ENCODE data around the gene COL5A2.

Gene COL5A2

GRCh38 chr2:189092936-189093335, 86.6 kb downstream of the COL5A2 start:
- no peak for DNase-seq

DNA sequence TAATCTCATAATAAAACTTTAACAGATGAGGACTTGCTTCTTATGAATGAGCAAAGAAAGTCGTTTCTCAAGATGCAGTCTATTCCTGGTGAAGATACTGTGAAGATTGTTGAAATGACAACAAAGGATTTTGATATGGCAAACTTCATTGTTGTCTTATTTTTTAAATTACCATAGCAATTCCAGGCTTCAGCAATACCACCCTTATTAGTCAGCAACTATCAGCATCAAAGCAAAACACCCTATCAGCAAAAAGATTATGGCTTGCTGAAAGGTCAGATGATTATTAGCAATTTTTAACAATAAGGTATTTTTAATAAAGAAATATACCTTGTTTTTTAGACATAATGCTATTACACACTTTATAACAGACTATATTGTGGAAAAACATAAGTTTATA, 88.3 kb downstream of the COL5A2 start:
- no peak for DNase-seq

DNA sequence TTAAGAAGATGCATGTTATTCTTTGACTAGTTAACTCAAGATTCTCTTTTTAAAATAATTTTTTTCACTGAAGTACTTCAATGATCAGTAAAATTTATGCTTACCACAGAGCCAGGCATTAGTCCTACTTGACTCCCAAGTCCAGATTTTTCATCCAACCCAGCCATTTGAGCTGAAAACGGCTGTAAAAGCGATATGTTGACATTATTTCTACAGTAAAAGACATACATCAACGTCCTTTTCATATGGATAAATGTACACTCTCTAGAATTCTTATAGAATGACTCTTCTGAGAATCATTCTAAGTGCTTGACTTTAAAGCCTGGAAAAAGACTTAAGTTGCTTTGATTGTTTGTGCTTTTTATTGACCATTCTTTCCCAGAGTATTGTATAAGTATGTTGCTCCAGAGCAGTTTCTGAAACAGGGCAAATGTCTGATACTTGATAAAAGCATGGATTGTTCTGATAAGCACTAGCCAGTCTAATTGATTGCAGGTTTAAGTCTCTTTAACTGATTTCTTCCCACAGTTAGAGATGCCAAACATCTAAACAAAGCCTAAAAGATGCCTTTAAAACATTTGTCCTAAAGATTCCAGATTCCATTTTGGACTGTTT, 90.9 kb downstream of the COL5A2 start:
- no peak for DNase-seq

GRCh38 chr2:189086710-189087109, 92.9 kb downstream of the COL5A2 start:
- DNase-seq: no peak

DNA sequence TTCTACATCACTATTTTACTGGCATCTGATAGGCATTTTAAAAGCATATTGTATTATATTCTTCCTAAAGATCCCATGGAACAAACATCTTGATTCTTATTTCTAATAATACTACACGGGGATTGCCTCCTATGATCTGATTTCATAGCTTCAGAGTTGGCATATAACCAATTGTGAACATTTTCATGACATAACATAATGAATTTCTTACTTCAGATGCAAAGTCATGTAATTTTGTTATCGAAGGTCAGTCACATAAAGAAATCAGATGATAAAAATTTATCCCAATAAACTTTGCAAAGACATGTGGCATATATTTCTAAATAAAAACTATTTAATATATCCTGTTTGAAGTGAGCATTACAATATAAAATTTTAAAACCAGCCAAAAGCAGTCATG, 93.3 kb downstream of the COL5A2 start:
- DNase-seq: no peak

- no peak for DNase-seq
These were observed 96.0 kb downstream of the COL5A2 start for GRCh38 chr2:189083606-189084005.

GRCh38 chr2:189083106-189083505, 96.5 kb downstream of the COL5A2 start:
- DNase-seq: no peak

DNA sequence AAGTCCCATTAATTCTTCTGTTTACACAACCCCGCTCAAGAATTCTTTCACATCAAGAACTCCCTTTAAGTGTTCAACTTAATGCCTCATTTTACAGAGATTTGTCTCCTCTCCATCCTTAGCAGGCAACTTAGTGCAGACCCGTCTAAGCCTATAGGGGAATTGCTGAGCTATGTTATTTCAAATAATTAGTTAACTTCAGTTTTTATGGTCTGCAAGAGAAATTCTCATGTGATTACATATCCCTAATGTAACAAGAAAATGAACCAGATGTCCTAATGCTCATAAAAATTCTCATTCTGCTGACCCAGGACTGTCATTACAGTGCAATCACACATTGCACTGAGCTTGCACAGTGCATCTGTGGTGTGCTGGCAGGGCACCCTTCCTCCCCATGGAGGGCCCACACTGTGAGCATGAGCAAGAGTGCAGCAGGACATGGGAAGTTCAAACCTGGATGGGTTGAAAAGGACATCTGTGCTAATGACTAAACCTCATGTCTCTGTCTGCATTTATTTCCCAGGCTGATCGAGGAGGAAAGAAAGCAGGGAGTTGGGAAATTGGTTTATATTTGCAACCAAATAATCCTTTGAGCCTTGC, 97.1 kb downstream of the COL5A2 start:
- no peak for DNase-seq

- no peak for DNase-seq
These were observed 103.0 kb downstream of the COL5A2 start for GRCh38 chr2:189076572-189076971.

DNA sequence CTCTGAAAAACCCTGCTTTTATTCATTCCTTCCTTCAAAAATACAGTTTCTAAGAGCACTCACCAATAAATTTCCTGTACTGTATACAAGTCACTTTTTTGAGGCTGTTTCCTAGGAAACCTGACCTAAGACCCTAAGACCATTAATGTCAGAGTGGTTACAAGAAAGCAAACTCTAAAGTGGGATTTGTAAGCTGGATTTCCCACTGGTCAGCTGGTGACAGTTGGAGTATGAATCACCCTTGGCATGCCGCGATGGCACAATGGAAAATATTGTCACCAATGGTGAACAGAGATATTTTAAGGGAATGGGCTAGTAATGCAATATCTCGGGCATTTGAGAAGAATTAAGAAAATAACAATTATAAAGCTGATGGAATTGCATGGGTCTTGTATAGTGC, 103.4 kb downstream of the COL5A2 start:
- DNase-seq: no peak

GRCh38 chr2:189074506-189074905, 105.1 kb downstream of the COL5A2 start:
- no peak for DNase-seq

DNA sequence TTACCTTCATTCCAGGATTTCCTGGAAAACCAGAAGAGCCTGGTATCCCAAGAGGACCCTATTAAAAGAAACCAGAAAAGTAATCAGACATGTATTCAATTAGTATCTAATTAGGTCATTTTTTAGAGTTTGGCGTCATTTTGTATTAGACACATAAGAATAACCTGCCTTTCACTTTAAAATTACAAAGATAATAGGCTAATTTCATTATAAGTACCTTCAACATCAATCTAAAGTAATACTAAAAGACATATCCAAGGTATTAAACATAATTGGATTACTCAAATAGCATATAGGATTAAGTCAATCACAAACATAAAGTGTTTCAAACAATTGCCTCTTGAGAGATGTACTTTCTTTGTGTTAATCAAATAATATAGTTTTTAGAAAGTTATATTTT, 107.5 kb downstream of the COL5A2 start:
- no peak for DNase-seq

- DNase-seq: no peak
These were observed 109.5 kb downstream of the COL5A2 start for GRCh38 chr2:189069855-189070619.

- no peak for DNase-seq
These were observed 113.5 kb downstream of the COL5A2 start for GRCh38 chr2:189066037-189066436.

DNA sequence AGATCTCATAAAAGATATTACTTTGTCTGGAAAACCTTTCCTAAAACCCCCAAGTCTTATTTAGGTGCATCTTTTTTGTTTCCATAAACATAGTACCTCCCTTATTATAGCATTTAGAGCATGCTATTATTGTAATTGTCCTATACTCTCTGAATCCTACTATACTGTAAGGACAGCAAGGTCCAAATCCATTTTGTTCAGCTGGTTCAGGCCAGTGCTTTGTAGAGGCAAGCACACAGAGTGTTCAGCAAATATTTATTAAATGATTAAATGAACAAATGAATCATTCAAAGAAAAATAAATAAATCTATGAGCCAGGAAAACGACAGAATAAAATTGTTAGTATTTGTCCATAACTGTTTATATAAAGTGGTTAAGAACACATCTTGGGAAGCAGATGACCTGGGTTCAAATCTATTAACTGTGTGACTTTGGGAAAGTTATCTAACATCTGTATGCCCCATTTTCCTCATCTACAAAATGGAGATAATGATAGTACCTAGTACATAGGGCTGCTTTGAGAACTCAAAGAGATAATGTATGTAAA, 119.4 kb downstream of the COL5A2 start:
- DNase-seq: no peak

DNA sequence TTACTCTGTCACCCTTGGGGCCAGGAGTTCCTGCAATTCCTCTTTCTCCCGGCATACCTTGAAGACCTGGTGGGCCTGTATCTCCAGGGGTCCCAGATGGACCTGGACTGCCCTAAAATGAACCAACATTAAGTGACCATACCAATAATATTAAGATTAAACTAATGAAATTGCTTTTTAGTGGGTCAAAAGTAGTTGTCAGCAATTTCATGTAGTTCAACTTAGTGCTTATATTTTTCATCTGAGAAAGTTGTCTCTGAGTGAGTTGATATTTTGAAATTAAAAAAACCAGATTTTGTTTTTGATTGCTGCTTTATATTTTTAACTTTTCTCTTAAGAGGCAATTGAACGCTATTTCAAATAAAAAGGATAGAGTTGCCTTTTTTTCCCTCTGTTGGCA, 122.2 kb downstream of the COL5A2 start:
- DNase-seq: no peak

DNA sequence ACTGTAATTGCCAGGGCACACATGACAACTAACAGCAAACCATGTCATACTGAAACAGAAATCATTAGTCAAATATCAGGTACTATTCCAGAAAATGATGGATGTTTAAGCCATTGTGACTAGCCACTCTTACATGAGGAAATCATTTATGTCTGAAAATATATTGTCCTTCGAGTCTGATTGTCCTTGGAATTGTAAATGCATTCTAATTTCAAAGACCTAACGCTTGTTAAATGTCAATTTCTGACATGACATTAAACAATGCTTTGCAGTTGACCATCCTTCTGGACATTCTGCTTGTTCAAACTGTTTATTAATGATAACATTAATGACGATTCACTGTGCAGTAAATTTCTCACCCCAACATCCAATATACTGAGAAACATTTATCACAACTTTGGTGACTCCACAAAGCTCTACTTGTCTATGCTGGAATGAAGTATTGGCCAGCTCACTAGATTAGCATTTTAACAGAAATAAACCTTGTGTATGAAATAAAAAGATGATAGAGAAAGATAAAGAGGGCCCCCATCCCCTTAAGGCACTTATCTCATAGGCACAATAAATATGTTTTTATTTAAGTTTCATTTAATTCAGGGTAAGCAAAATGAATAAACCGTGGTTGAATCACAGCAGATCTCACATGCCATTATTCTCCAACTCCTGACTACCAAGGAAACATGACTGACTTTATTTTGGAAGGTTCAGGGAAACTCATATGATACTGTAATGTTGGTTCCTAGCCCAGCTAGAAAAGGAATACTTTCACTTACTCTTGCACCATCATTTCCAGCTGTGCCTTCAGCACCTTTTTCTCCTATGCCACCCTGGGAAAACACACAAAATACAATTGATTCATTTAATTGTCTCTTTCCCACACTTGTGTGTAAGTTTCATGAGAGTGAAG, 123.1 kb downstream of the COL5A2 start:
- no peak for DNase-seq

GRCh38 chr2:189050165-189050712, 129.3 kb downstream of the COL5A2 start:
- DNase-seq: no peak

DNA sequence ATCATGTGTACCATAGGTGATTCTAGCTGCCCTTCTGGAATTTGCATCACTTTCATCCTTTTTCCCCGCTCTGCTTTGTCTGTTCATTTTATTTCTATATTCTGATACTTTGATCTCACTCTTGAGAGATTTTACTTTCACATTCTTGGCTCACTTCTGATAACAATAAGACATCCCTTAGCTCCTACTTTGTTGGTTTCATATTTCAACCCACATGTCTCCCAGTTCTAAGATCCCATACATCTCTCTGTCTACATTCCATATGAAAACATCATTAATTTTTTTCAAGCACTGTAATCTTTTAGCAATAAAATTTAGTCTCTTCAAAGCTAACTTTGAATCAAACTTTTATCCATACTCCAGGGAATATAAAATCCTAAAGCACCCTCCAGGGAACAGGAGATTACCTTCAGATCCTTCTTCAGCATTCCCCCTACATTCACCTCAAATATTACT, 129.8 kb downstream of the COL5A2 start:
- DNase-seq: no peak

DNA sequence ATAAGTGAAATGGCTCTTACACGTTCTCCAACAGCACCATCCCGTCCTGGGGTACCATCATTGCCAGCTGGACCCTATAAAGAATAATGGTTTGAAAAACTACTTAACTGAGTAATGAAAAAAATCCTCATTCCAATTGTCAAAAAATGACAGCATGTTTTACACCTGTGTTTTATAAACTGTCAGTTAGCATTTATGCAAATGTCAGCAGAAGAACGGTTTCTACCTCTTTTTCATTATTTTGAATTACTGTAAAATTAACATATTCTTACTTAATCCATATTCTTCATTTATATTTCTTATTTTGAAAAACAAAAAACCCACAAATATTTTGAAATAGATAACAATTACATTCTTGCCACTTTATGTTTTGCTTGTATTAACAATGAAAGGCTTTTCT, 131.4 kb downstream of the COL5A2 start:
- DNase-seq: no peak

GRCh38 chr2:189047171-189047888, 132.2 kb downstream of the COL5A2 start:
- no peak for DNase-seq

DNA sequence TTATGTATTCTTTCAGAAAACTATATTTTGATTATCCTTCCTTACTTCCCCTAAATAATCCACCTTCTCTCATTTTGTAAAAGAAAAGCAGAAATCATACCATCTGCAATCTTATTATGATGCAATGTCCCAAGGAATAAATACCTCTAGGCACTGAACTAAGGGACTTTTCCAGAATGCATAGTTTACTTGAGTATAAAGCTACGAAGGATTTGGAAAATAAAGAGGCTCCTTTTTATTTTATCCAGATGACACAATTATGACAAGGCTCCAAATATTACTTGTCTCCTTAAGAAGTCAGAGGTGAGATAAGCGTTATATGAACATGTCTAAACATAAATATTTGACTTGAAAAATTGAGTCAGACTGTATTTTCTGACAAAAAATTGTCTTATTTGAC, 133.2 kb downstream of the COL5A2 start:
- no peak for DNase-seq
